Measurements from ENCODE around the gene SMIM45.

SMIM45 gene

GRCh38 chr22:41908411-41909309 is 43.3 kb upstream of the SMIM45 start:
- no TSS peak for BruUV-seq (replicated peaks)
- in situ Hi-C loops (cut with HindIII; ENCODE audit: low pct_unique_long_range_greater_than_20kb, low sequenced_read_pairs) = no loop called here
- ChIA-PET POLR2A (interaction anchor here (0.6 kb wide), 1 partner anchor 27 kb away, joined by 7 read pairs; no protein-coding TSS in a partner anchor), CTCF (interaction anchor here (0.7 to 1.6 kb wide), 2 partner anchors 17 to 71 kb away, joined by 3 read pairs; no protein-coding TSS in a partner anchor)
- H3K4me1 ChIP-seq (ENCODE audit: control insufficient read depth, insufficient read depth, low read length) = no peaks in the 10 kb centered on the region; the same call in 1 of the 2 replicates
- intact Hi-C loops (cut with micrococcal nuclease; ENCODE audit: unreplicated experiment) = no loop called here
- DNase-seq (ENCODE audit: low read depth, low spot score) (no peak), ATAC-seq (no peak)
- H3K27me3 ChIP-seq (ENCODE audit: control insufficient read depth, insufficient read depth, low read length) = no peaks in the 10 kb centered on the region
- H3K9me3 ChIP-seq (ENCODE audit: control insufficient read depth, insufficient read depth, low read depth, low read length) = no peaks in the 10 kb centered on the region
- no peak overlapping the region for H3K27ac ChIP-seq (ENCODE audit: low read length)
- no peak overlapping the region for H3K4me3 ChIP-seq (ENCODE audit: low read depth in 2 of 2, low read length in 2 of 2)
- TF ChIP-seq, protein P1, sequence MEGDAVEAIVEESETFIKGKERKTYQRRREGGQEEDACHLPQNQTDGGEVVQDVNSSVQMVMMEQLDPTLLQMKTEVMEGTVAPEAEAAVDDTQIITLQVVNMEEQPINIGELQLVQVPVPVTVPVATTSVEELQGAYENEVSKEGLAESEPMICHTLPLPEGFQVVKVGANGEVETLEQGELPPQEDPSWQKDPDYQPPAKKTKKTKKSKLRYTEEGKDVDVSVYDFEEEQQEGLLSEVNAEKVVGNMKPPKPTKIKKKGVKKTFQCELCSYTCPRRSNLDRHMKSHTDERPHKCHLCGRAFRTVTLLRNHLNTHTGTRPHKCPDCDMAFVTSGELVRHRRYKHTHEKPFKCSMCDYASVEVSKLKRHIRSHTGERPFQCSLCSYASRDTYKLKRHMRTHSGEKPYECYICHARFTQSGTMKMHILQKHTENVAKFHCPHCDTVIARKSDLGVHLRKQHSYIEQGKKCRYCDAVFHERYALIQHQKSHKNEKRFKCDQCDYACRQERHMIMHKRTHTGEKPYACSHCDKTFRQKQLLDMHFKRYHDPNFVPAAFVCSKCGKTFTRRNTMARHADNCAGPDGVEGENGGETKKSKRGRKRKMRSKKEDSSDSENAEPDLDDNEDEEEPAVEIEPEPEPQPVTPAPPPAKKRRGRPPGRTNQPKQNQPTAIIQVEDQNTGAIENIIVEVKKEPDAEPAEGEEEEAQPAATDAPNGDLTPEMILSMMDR (IDR thresholded peaks at IDR 0.05) = no peak
- no peak for TF ChIP-seq REST (IDR thresholded peaks at IDR 0.05; ENCODE audit: insufficient read depth in 1 of 2, low read depth in 2 of 2, low read length in 1 of 2)
- no peak for TF ChIP-seq POLR2AphosphoS5 (IDR thresholded peaks at IDR 0.05; ENCODE audit: low read depth, low read length)
- TF ChIP-seq TCF7L2 (IDR thresholded peaks at IDR 0.05; ENCODE audit: low read depth, low read length) = no peak
- no peak for TF ChIP-seq SIN3A (IDR thresholded peaks at IDR 0.05; ENCODE audit: borderline replicate concordance, insufficient read depth, low read depth, low read length)
- H3K36me3 ChIP-seq (ENCODE audit: control insufficient read depth, insufficient read depth, low read length) = no peaks in the 10 kb centered on the region

GRCh38 chr22:41909310-41910049 is 42.5 kb upstream of the SMIM45 start:
- H3K4me3 ChIP-seq (ENCODE audit: low read depth in 2 of 2, low read length in 2 of 2) = no peak overlapping the region
- intact Hi-C loops (cut with micrococcal nuclease; ENCODE audit: unreplicated experiment) = no loop called here

More at GRCh38 chr22:41909310-41910049, 42.5 kb upstream of the SMIM45 start:
- no peak for ATAC-seq
- BruUV-seq (replicated peaks) = no TSS peak
- H3K4me1 ChIP-seq (ENCODE audit: control insufficient read depth, insufficient read depth, low read length) = no peaks in the 10 kb centered on the region; the same call in 1 of the 2 replicates
- TF ChIP-seq, protein P1 (IDR thresholded peaks at IDR 0.05) = no peak
- TF ChIP-seq POLR2AphosphoS5 (IDR thresholded peaks at IDR 0.05; ENCODE audit: low read depth, low read length) = no peak
- no peak for TF ChIP-seq SIN3A (IDR thresholded peaks at IDR 0.05; ENCODE audit: borderline replicate concordance, insufficient read depth, low read depth, low read length)
- TF ChIP-seq TCF7L2 (IDR thresholded peaks at IDR 0.05; ENCODE audit: low read depth, low read length) = no peak
- TF ChIP-seq REST (IDR thresholded peaks at IDR 0.05; ENCODE audit: insufficient read depth in 1 of 2, low read depth in 2 of 2, low read length in 1 of 2) = no peak
- H3K36me3 ChIP-seq (ENCODE audit: control insufficient read depth, insufficient read depth, low read length) = no peaks in the 10 kb centered on the region
- no peak for DNase-seq (ENCODE audit: low read depth, low spot score)
- H3K27me3 ChIP-seq (ENCODE audit: control insufficient read depth, insufficient read depth, low read length) = no peaks in the 10 kb centered on the region
- no peak overlapping the region for H3K27ac ChIP-seq (ENCODE audit: low read length)
- CTCF ChIA-PET = interaction anchor here (0.7 kb wide), 1 partner anchor 72 kb away, joined by 3 read pairs; no protein-coding TSS in a partner anchor
- POLR2A ChIA-PET = no interaction called here
- no peaks in the 10 kb centered on the region for H3K9me3 ChIP-seq (ENCODE audit: control insufficient read depth, insufficient read depth, low read depth, low read length)
- in situ Hi-C loops (cut with HindIII; ENCODE audit: low pct_unique_long_range_greater_than_20kb, low sequenced_read_pairs) = no loop called here
